Activated naive CD4-positive, alpha-beta T cell (primary cell): Measurements from ENCODE around the gene SLC16A10.
"Not testable (repeated sequence)": the region's sequence is repeated elsewhere in the genome, so short reads cannot be mapped to it uniquely, and the experiment has no call there.

Experiments used
- DNase-seq, 4 experiments: peaks; one replicate each; lab custom pipeline; 2025; lab: John Stamatoyannopoulos, UW

The SLC16A10 gene

DNA sequence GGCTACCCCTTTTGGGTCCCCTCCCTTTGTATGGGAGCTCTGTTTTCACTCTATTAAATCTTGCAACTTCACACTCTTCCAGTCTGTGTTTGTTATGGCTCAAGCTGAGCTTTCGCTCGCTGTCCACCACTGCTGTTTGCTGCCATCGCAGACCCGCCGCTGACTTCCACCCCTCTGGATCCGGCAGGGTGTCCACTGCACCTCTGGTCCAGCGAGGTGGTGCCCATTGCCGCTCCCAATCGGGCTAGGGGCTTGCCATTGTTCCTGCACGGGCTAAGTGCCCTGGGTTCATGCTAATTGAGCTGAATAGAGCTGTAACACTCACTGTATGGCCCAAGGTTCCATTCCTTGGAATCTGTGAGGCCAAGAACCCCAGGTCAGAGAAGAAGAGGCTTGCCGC is 43.7 kb downstream of the SLC16A10 start:
- not testable (repeated sequence) for DNase-seq

DNA sequence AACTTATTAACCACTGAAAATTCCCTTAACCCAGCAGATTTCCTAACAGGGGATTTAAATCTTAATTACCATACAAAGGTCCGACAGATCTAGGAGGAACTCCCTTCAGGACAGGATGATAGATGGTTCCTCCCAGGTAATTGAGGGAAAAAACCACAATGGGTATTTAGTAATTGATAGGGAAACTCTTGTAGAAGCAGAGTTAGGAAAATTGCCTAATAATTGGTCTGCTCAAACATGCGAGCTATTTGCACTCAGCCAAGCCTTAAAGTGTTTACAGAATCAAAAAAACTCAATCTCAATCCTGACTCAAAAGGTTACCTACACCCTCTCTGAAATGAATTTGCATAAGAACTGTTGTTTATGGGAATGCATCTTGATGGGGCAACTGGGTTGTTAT is 45.4 kb downstream of the SLC16A10 start:
- not testable (repeated sequence) for DNase-seq

- not testable (repeated sequence) for DNase-seq
These were observed 47.0 kb downstream of the SLC16A10 start for GRCh38 chr6:111134236-111134869.

DNA sequence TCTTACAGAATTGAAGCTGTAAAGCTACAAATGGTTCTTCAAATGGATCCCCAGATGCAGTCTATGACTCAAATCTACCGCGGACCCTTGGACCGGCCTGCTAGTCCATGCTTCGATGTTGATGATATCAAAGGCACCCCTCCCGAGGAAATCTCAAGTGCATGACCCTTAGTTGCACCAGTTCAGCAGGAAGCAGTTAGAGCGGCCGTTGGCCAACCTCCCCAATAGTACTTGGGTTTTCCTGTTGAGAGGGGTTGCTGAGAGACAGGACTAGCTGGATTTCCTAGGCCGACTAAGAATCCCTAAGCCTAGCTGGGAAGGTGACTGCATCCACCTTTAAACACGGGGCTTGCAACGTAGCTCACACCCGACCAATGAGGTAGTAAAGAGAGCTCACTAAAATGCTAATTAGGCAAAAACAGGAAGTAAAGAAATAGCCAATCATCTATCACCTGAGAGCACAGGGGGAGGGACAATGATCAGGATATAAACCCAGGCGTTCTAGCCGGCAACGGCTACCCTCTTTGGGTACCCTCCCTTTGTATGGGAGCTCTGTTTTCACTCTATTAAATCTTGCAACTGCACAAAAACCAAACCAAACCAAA is 50.3 kb downstream of the SLC16A10 start:
- not testable (repeated sequence) for DNase-seq

DNA sequence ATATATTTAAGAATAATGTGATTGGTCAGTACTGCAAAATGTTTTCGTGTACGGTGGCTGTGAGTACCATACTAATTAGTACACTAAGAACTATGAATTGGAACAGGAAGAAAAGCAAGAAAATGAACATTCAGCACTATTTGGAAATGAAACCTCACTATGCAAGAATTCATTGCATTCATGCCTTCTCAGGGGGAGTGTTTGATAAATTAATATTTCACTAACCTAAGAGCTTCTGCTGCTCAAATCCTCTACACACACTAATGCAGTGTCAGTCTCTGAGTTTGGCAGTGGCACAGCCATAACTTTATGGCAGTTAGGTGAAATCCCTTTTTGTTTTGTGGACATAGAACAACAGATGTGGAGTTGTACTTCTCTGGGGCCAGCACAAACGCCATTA is 60.1 kb downstream of the SLC16A10 start:
- no peak for DNase-seq

- DNase-seq = no peak
These were observed 60.8 kb downstream of the SLC16A10 start for GRCh38 chr6:111148110-111148509.

DNA sequence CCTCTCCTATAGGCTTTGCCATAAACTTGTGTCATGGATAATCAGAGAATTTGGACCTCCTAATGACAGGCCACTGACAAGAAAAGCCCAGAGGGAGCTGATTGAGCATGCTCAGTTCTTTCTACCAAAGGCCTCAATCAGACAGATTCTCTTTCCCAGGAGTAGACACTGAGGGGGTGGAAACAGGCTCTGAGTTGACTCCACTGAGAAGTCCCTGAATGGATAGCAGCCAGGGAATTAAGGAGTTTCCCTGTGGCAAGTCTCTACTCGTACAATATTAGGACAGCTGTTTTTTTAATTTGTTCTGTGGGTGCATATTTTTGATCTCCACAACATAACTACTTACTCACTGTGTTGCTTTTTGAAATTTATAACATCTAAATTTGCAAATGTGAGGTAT is 63.3 kb downstream of the SLC16A10 start:
- no peak for DNase-seq

- DNase-seq = no peak
These were observed 67.7 kb downstream of the SLC16A10 start for GRCh38 chr6:111154981-111155380.

DNA sequence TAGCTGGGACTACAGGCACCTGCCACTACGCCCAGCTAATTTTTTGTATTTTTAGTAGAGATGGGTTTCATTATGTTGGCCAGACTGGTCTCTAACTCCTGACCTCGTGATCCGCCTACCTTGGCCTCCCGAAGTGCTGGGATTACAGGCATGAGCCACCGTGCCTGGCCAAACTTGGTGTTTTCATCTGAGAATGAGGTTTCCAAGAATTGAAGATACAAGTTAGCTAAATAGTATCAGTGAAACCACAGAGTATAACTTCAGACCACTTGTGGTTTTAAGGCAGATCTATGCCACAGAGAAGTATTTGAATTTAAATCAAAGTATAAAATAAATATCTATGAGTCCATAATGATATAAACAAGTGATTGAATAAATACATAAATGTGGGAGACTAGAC is 70.1 kb downstream of the SLC16A10 start:
- no peak for DNase-seq

- no peak for DNase-seq
These were observed 72.3 kb downstream of the SLC16A10 start for GRCh38 chr6:111159633-111160032.

GRCh38 chr6:111161650-111162049 is 74.3 kb downstream of the SLC16A10 start:
- no peak for DNase-seq

- no peak for DNase-seq
These were observed 75.2 kb downstream of the SLC16A10 start for GRCh38 chr6:111162504-111162903.

DNA sequence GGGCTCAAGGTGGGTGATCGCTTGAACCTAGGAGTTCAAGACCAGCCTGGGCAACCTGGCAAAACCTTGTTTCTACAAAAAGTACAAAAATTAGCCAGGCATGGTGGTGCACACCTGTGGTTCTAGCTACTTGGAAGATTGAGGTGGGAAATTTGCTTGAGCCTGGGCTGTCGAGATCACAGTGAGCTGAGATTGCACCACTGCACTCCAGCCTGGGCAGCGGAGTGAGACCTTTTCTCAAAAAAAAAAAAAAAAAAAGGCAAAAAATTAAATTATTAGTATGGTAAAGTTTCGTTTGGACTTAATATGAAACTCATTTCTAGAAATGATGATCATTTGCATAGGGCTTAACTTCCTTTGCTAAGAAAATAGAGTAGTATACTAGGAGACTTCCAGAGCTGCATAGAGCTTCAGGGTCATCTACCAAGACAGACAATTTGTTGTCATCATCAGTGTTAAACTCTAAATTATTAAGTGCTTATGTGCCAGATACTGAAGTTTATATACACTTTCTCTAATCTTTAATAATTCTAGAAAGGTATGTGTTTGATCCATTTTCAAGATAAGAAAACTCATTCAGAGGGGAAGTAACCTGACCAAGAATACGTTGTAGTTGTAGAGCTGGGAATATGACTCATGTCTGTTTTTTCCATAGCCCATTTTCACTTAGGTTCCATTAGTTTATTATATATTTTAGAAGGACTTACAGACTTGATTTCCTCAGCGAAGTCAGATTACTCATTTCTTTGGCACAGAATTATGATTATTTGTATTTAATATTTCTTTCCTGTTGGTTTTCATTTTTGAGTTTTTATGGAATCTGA is 84.5 kb downstream of the SLC16A10 start:
- no peak for DNase-seq

DNA sequence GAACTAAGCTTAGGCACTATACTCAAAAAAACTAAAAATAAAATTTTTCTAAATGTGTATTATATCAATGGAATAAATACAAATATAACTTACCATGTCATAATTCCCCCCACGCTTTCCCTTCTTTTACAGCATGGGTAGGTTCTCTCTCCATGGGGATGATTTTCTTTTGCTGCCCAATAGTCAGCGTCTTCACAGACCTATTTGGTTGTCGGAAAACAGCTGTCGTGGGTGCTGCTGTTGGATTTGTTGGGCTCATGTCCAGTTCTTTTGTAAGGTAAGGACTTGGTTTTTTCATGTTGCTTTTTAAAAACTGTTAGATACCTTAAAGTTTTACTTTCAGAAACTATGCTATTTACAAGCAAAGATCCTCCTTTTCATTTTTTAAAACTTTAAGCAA is 85.3 kb downstream of the SLC16A10 start:
- no peak for DNase-seq

DNA sequence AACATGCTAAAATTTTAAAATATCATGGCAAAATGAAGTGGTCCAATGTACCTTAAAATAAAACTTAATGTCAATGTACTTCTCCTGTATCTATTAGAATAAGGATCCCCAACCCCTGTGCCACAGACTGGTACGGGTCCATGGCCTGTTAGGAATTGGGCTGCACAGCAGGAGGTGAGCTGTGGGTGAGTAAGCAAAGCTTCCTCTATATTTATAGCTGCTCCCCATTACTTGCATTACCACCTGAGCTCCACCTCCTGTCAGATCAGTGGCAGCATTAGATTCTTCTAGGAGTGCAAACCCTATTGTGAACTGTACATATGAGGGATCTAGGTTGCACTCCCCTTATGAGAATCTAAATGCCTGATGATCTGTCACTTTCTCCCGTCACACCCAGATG is 86.0 kb downstream of the SLC16A10 start:
- DNase-seq = no peak

GRCh38 chr6:111173946-111174345 is 86.6 kb downstream of the SLC16A10 start:
- DNase-seq = no peak

DNA sequence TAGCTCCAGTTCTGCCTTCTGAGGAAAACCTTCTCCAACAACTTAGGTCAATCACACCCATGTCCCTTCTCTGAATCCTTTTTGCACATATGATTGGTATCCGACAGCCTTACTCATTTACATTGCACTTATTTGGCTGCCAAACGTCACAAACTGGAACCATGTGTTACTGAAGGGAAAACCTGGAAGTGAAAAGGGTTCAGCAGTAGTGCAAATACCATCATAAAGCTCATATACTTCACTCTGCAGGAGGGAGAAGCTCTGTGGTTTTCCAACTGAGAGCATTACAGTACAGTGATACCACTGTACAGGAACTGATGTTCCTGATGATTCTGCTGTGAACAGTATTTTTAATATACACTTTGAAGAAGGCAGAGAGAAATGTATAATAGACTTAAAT is 87.8 kb downstream of the SLC16A10 start:
- DNase-seq = no peak

DNA sequence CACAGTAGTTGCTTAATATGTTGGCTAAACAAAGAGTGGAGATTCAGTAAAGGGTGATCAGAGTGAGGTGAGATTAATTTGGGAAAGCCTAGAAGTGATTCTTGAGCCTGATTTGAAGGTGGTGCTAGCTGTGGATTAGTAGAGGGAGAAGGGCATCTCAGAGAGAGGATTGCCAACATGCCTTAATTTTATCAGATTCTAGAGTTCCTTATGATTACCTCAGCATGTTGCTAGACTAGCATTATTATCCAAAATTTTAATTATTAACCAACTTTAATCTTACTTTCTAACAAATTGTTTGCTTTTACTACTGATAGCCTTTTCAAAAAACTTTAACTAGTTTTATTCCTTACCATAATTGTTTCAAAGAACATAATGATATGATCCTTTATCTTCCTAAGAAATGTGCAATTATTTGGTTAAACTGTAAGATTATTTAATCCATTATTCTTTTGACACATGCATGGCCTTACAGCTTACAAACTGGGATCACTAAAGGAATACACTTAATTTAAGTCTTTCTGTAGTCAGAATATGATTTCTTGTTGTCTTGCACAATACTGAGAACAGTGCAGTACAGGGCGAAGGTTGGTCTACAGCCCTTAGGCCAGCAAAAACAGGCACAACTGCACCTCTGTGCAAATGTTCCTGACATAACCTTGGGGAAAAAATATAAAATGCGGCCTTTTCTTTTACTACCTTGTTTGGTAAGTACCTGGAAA is 88.9 kb downstream of the SLC16A10 start:
- DNase-seq = no peak

DNA sequence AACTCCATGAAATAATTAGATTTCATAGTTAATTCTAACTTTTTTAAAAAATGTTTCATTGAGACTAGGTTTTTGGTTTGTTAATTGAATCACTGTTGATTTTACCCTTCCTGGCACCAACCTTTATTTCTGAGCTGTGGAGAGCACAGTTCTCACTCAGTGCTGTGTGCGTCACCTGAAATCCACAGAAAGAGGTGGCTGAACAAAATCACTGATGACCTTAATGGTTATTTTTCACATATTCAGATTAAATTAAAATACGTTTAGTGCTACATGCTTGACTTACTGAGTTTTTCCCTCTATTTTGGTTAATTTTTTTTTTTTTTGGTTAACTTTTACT is 89.4 kb downstream of the SLC16A10 start:
- no peak for DNase-seq

- no peak for DNase-seq
These were observed 89.8 kb downstream of the SLC16A10 start for GRCh38 chr6:111177131-111177530.

- DNase-seq = no peak
These were observed 96.6 kb downstream of the SLC16A10 start for GRCh38 chr6:111183702-111184517.
